DOHH2 (cell line): ENCODE data around the gene WNT3A.

Experiments used
- H3F3A ChIP-seq: fragments of 200-600 bp; sonication (generic), shearing (Covaris generic); 2 replicates; pipeline ENCODE4 v1.6.0; 2016; ENCODE audit warnings: antibody characterized with exemption, mild to moderate bottlenecking; ENCODE audit not compliant: control insufficient read depth, insufficient read depth
- H3K27ac ChIP-seq: fragments of 200-600 bp; sonication (generic); 2 replicates; pipeline ENCODE4 v1.5.1; 2014; ENCODE audit warnings: low read depth, mild to moderate bottlenecking, low read length, moderate library complexity
- H3K27me3 ChIP-seq: fragments of 200-600 bp; sonication (generic); 2 replicates; pipeline ENCODE4 v1.6.1; 2014; ENCODE audit warnings: mild to moderate bottlenecking, low read length, mixed read lengths; ENCODE audit not compliant: control insufficient read depth
- H3K36me3 ChIP-seq: fragments of 200-600 bp; sonication (generic); 2 replicates; pipeline ENCODE4 v1.6.1; 2014; ENCODE audit warnings: mild to moderate bottlenecking, low read length, moderate library complexity, mixed read lengths; ENCODE audit not compliant: control insufficient read depth
- H3K4me1 ChIP-seq: fragments of 200-600 bp; sonication (generic); 2 replicates; pipeline ENCODE4 v1.6.1; 2014; ENCODE audit warnings: mild to moderate bottlenecking, low read length, mixed read lengths; ENCODE audit not compliant: control insufficient read depth
- H3K4me2 ChIP-seq: fragments of 200-600 bp; sonication (generic); 2 replicates; pipeline ENCODE4 v1.6.0; 2014; ENCODE audit warnings: mild to moderate bottlenecking, low read length, moderate library complexity
- H3K4me3 ChIP-seq: fragments of 200-600 bp; sonication (generic); 2 replicates; pipeline ENCODE4 v1.5.1; 2014; ENCODE audit warnings: mild to moderate bottlenecking, low read length, mixed read lengths
- H3K79me2 ChIP-seq: fragments of 200-600 bp; sonication (generic); 2 replicates; pipeline ENCODE4 v1.6.1; 2014; ENCODE audit warnings: mild to moderate bottlenecking, low read length, mixed read lengths; ENCODE audit not compliant: control insufficient read depth
- H3K9me2 ChIP-seq: fragments of 200-600 bp; sonication (generic); replicated peaks from 2 replicates; pipeline ENCODE4 v1.6.1; 2014; ENCODE audit warnings: mild to moderate bottlenecking, low read length, mixed read lengths; ENCODE audit not compliant: control insufficient read depth
- H3K9me3 ChIP-seq: fragments of 200-600 bp; sonication (generic); 2 replicates; pipeline ENCODE4 v1.6.1; 2014; ENCODE audit warnings: antibody characterized with exemption, low read length, mixed read lengths; ENCODE audit not compliant: control insufficient read depth, insufficient read depth
- H4K20me1 ChIP-seq: fragments of 200-600 bp; sonication (generic); 2 replicates; pipeline ENCODE4 v1.6.0; 2014; ENCODE audit warnings: low read depth, mild to moderate bottlenecking, antibody characterized with exemption, low read length, moderate library complexity; ENCODE audit not compliant: control insufficient read depth, insufficient read depth
- EZH2phosphoT487 ChIP-seq: fragments of 200-600 bp; sonication (generic); IDR thresholded peaks from 2 replicates; pipeline ENCODE4 v1.6.1; 2017; ENCODE audit warnings: borderline replicate concordance, mild to moderate bottlenecking, antibody characterized with exemption, low read length, moderate library complexity, mixed read lengths
- TF ChIP-seq, protein P1 (sequence below): fragments of 200-600 bp; sonication (generic); IDR thresholded peaks from one replicate; pipeline ENCODE4 v1.5.1; 2014; ENCODE audit warnings: antibody characterized with exemption, mild to moderate bottlenecking, low read depth, low read length; ENCODE audit not compliant: poor library complexity, severe bottlenecking

Gene WNT3A

DNA sequence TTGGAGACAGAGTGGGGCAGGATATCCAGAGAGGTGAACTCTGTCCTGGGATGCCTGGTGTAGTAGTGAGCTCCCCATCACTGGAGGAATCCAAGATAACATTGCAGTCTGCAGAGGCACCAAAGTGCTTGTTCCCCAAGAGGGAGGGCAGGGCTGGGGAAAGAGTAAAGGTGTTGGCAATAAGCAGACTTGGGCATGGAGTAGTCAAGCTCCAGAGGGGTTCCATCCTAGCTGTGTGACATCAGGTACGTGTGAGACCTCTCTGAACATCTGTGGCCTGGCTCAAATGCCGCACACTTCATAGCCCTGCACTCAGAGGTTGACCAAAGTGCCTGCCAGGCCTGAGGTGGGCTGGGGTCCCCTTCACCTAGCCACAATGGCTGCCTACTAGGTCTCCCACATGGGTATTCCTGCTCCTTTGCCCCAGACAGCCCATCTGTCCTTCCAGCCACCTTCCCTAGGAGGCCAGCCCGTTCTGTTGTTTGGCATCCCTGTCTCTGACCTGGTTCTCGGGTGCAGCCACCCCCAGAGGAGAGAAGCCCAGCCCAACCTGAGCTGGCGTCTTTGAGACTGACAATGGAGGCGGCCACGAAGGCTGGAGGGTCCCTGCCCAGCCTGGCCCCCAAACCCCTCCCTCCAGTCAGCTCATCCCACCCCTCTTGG is 72.9 kb downstream of the WNT3A start:
- no peak overlapping the region for H3K4me2 ChIP-seq
- peaks cover 27% of the 10 kb centered on the region for H3K36me3 ChIP-seq
- H4K20me1 ChIP-seq: peaks cover 26% of the 10 kb centered on the region
- H3K27ac ChIP-seq: no peak overlapping the region
- H3K79me2 ChIP-seq: peaks cover 53% of the 10 kb centered on the region
- H3K9me2 ChIP-seq: no peaks in the 10 kb centered on the region
- H3F3A ChIP-seq: peaks cover 4% of the 10 kb centered on the region; the same call in 1 of the 2 replicates
- H3K9me3 ChIP-seq: no peaks in the 10 kb centered on the region
- no peak overlapping the region for H3K4me3 ChIP-seq
- no peak for TF ChIP-seq EZH2phosphoT487
- TF ChIP-seq, protein P1, sequence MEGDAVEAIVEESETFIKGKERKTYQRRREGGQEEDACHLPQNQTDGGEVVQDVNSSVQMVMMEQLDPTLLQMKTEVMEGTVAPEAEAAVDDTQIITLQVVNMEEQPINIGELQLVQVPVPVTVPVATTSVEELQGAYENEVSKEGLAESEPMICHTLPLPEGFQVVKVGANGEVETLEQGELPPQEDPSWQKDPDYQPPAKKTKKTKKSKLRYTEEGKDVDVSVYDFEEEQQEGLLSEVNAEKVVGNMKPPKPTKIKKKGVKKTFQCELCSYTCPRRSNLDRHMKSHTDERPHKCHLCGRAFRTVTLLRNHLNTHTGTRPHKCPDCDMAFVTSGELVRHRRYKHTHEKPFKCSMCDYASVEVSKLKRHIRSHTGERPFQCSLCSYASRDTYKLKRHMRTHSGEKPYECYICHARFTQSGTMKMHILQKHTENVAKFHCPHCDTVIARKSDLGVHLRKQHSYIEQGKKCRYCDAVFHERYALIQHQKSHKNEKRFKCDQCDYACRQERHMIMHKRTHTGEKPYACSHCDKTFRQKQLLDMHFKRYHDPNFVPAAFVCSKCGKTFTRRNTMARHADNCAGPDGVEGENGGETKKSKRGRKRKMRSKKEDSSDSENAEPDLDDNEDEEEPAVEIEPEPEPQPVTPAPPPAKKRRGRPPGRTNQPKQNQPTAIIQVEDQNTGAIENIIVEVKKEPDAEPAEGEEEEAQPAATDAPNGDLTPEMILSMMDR: no peak
- peaks cover 14% of the 10 kb centered on the region for H3K4me1 ChIP-seq
- H3K27me3 ChIP-seq: peaks cover 5% of the 10 kb centered on the region

DNA sequence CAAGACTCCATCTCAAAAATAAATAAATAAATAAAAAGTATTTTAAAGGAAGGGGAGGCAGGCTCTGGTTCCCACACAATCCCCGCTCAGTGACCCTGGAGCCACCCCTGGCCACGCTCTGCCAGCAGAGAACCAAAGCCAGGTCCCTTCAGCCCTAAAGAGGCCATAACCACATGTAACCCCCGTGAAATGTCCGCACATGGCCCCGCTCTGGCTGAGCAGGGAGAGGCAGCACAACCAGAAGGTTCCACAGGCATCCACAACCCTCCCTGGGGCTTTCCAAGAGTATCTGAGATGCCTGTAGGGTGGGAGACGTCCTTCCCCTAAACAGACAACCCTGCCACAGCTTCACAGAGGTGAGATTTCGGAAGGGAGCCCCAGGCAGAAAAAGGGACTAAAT is 74.3 kb downstream of the WNT3A start:
- no peaks in the 10 kb centered on the region for H3K9me2 ChIP-seq
- no peaks in the 10 kb centered on the region; the same call in 1 of the 2 replicates for H3K27me3 ChIP-seq
- no peak overlapping the region for H3K27ac ChIP-seq
- 0 out of 2 replicates have a peak, but pooled peaks cover 4% of the 10 kb centered on the region for H3F3A ChIP-seq
- H3K4me2 ChIP-seq: peak overlapping the region; percentile 92
- peaks cover 41% of the 10 kb centered on the region for H3K36me3 ChIP-seq
- TF ChIP-seq EZH2phosphoT487: no peak
- TF ChIP-seq, protein P1: no peak
- peaks cover 28% of the 10 kb centered on the region for H3K4me1 ChIP-seq
- no peaks in the 10 kb centered on the region for H3K9me3 ChIP-seq
- H4K20me1 ChIP-seq: peaks cover 35% of the 10 kb centered on the region
- H3K4me3 ChIP-seq: peak overlapping the region; percentile 95
- peaks cover 67% of the 10 kb centered on the region for H3K79me2 ChIP-seq

DNA sequence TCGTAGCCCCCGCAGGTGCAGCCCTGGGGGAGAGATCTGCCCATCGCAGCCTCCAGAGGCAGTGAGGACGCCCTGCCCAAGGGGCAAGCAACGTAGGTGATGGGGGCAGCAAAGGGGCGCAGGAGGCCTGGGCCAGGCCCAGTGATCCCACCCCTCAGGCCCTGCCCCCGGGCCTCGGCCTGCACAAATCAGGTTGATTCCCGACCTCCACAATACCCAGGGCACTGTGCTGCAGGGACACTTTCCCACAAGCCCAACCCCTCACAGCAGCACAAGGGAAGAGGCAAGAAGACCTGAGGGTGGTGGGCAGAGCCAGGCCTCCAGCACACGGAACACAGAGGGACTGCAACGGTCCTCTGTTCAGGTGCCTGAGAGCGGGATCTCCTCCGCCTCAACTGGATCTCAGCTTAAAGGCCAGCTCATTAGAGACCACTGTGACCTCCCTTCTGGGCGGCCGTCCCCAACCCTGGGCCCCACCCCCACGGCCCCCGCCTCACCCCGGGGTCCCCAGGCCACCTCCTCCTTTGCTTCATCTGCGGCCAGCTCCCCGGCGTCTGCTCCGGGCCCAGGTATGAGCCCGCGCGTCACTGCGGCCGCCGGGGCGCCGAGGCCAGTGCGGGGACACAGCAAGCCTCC is 74.9 kb downstream of the WNT3A start:
- peak overlapping the region; percentile 92 for H3K4me2 ChIP-seq
- H3K9me3 ChIP-seq: no peaks in the 10 kb centered on the region
- H3K9me2 ChIP-seq: no peaks in the 10 kb centered on the region
- peaks cover 72% of the 10 kb centered on the region for H3K79me2 ChIP-seq
- TF ChIP-seq, protein P1: no peak
- no peak for TF ChIP-seq EZH2phosphoT487
- H3K4me3 ChIP-seq: peak overlapping the region; percentile 95
- H3K4me1 ChIP-seq: peaks cover 28% of the 10 kb centered on the region
- peaks cover 38% of the 10 kb centered on the region for H4K20me1 ChIP-seq
- no peaks in the 10 kb centered on the region; the same call in 1 of the 2 replicates for H3K27me3 ChIP-seq
- peaks cover 45% of the 10 kb centered on the region for H3K36me3 ChIP-seq
- H3K27ac ChIP-seq: peak overlapping the region; percentile 34
- H3F3A ChIP-seq: 0 out of 2 replicates have a peak, but pooled peaks cover 4% of the 10 kb centered on the region
